ENCODE results near the gene SPP2.

SPP2 gene

DNA sequence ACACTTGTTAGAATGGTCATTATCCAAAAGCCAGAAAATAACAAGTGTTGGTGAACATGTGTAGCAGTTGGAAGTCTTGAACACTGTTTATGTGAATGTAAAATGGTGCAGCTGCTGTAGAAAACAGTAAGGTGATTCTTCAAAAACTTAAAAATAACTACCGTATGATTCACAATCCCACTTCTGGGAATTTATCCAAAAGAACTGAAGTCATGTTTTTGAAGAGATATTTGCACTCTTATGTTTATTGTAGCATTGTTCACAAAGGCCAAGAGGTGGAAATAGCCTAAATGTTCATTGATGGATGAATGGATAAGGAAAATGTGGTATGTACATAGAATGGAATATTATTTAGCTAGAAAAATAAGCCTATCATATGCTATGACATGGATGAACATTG, 6.3 kb upstream of the SPP2 start:
- DNase-seq, result no peak

DNA sequence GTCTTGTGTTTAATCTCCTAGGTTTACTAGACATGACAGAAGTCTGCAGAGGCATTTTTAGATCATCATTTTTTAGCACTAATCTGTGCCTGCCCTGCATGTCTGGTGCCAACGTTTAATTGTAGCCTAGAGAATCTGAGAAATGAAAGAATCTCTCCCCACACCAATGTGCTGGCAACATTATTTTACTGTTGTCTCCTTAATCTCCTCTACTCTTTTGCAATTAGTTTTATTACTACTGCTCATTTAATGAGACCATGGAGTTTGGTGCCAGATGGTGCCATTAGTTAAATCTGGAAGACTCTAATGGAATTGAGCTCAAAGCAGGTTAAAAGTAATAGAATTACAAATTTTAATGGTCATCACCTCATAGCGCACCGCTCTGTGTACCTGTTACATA, 4.0 kb upstream of the SPP2 start:
- DNase-seq, result no peak

DNA sequence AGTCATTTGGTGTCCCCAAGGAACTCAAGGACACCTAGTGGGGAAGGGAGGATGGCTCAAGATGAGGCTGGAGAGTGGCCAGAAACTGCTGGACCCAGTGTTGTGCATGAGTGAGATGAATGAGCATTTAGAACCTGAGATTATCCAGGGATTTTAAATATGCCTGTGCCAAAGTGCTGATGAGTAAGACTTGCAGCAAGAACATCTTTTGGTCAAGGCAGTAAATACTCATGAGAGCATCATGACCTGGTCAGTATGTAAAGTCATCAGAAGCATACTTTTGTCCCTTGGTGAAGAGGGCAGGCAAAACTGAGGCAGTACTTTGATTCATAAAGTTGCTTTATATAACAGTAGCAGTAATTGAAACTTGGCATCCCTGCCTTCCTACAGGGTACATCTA, 3.1 kb upstream of the SPP2 start:
- no peak for DNase-seq

DNA sequence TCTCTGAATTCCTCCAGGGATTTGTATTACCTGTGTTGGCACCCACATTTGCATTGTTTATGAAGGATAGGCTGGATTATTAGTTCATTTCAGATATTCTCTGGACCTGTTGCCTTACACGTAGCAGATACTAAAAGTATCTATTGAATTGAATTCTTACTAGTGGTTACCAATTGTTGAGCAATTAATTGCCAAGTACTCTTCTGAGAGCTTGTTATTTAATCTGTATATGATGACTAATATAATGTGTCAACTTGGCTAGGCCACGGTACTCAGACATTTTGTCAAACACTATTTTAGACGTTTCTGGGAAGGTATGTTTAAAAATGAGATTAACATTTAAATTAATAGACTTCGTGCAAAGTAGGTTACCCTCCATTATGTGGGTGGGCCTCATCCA, 2.5 kb upstream of the SPP2 start:
- DNase-seq, result no peak

DNA sequence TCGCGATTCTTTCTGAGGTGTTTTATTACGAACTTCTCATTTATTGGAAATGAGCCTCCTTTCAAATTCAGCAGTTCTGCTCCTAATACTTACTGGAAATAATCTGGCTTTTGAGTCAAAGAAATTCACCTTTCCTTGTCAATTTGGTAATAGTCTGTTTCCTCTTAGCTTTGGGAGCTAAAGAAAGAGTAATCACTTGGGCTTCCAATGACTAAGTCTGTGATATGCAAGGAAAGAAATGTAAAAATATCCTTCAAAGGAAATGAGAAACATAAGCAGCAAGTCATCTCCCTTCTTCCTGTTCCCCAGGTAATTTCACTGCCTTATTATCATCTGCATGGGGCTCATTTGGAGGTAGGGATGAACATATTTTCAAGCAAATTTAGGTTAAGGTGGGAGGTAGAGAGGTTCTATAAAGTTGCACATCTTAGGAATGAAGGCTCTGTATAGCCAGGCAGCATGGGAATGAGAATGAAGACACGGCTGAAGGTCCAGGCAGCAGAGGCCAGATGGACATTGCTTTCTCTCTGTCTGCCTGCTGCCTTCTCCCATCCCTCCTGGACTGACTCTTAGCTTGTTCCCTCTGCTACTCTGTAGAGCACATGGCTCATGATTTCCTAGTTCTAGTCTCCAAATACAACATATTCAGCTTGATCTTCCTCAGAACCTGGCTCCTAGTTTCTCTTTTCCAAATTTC, 1.0 kb downstream of the SPP2 start:
- DNase-seq, result no peak

DNA sequence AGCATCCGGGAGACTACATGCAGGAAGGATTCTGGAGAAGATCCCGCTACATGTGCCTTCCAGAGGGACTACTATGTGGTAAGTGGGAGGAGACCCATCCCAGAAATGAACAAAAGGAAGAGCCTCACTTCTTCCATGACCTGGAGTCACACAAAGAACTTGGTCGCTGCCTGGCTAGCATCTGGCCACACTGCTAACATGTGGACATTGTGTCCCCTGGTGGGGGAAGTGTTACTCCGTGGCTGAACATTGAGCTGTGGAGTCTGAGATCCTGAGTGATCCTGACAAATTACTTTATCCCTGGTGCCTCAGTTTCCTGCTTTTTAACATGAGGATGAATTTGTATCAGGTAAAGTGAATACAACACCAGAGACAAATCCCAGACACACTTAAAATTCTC, 8.4 kb downstream of the SPP2 start:
- no peak for DNase-seq

DNA sequence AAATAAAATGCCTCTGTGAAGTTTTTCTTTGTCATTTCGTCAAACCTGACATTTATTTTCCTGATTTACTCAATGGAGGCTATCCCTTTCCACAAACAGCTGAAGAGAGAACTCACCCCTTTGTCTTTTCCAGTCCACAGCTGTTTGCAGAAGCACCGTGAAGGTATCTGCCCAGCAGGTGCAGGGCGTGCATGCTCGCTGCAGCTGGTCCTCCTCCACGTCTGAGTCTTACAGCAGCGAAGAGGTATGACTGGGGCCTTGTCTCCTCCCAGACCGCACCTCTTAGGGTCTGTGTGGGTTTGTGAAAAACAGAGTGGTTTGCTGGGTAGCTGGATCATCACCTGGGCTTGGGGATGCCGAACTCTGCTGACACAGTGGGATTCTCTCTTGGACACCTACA, 9.7 kb downstream of the SPP2 start:
- DNase-seq, result no peak

DNA sequence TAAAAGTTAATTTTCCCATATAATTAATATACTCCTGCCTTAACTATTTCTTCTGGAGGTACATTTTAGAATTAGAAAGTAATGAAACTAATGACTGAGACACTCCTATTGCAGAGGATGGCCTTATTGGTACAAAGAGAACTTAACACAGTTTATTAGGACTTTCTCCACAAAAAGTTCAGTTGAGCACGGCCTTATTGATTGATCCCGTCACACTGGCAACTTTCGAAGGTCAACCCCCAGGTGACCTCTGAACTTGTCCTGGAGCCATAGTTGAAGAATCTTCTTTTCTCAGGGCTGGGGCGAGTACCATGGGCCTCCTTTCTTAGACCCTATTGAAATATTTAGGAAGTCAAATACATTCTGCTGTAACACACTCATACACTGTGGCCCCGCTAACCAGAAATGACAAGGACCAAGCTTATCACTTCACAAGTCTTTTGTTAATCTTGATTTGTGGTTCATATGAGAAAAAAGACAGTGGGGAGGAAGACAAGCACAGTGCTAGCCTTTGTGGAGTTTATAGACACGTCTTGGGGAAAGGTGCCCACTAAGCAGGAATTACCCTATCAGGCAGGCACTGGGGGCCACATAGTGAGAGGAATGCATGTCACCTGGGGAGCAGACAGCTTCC, 11.2 kb downstream of the SPP2 start:
- DNase-seq, result no peak

DNA sequence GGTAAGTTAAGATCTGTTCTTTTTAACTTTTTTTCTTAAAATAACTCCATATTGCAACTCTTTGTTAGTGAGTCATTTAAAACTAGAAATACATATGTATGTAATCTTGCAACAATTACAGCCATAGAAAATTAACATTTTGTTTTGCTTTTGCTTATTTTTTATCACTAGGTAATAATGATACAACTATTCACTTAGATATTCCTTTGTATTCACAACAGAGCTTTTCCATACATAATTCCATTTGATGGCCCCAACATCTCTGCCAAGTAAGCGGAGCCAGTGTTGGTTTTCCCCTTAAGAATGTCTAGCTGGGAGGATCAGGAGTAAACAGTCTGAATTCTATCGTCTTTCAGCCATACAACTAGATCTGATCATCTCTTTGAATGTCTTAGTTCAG, 16.1 kb downstream of the SPP2 start:
- no peak for DNase-seq

DNA sequence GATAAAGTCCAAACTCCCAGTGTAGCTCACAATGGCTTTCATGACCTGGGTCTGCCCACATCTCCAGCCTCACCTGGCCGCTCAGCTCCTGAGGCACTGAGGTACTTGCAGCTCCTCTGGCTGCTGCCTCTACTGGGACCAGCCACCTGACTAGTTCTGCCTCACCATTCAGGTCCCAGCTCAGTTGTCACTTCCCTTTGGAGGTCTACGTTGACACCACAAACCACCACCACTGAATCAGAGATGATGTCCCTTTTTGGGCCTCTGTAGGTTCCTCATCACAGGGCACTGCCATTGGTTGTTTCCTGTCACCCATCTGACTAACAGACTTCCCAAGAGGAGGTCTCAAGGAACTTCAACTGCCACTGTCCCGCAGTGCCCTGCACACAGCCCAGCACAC, 21.2 kb downstream of the SPP2 start:
- no peak for DNase-seq

DNA sequence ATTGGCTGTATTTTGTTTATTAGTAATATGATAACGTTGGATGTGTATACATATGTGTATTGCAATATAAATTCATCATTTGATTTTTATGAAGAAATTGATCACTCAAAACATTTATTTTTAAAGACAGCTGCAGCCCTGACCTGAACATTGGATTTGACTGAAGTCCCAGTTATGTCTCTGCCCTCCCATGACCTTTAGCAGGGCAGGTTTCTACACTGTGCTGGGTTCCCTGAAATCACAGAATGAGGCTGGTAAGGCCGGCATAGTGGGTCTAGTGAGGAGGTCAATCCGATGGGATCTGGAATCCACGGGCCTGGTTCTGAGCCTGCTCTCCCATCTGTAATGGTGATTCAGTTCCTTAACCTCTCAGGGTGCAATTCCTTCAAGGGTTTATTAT, 22.0 kb downstream of the SPP2 start:
- no peak for DNase-seq

DNA sequence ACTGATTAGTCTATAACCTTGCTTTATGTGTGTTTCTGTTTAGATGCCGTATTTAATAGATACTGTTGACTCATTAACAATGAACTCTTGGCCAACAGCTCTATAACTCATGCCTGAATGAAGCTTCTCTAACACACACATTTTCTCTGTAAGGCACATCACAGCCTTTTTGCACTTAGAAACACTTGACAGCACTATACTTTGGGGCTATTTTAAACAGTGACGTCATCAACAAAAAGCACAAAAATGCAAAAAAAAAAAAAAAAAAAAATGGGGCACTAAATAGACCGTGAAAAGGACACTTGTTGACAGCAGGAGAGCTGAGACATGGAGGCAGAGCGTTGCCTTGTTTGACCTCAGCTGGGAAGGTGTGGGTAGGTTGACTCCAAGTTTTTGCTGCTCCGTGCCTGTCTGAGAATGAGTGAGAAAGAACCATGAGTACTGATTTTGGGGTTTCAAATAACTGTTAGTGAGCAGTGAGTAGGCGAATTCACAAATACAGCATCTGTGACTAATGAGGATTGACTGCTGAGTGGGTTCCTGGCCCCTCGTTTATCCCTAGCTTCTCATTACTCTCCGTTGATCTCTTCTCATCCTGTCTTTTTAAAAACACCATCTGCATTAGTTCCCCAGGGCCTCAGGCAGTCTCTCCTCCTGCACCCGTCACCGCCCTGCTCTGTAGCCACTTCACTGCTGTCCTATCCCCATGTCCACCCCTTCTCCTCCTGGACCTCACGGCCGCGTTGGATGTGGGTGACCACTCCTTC, 24.4 kb downstream of the SPP2 start:
- DNase-seq, result no peak

DNA sequence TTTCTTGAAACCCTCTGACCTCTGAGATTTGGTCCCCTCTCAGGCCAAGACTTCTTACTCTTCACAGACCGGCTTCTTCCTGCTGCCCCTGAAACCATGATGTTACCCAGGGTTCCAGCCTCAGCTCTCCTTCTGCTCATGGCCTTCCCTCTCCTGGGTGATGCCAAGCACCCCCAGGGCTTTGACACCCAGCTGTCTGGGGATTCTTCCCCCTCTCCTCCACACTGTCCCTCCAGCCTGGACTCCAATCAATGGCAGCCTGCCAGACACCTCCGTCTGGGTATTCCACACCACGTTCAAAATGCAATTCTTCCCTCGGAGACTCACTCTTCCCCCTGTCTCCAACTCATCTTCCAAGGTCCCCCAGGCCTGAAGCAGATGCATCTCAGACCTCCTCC, 25.0 kb downstream of the SPP2 start:
- DNase-seq, result no peak

DNA sequence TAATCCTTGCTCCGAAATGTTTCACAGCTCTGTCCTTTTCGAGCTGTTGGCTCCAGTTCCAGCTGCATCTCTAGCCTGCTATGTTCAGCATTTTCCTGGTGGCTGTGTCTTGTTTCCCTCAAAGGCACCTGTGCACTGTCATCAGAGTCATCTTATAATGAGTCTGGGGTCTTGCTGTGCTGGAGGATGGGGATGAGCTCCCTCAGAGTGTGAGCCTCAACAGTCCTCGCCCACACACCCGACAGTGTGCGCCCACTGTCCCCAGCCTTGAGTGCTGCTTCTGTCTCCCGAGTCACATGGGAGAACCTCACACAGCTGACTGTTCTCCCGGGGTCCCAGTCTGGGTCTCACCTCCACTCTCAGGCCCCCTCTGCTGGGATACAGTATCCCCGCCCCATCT, 25.4 kb downstream of the SPP2 start:
- no peak for DNase-seq

DNA sequence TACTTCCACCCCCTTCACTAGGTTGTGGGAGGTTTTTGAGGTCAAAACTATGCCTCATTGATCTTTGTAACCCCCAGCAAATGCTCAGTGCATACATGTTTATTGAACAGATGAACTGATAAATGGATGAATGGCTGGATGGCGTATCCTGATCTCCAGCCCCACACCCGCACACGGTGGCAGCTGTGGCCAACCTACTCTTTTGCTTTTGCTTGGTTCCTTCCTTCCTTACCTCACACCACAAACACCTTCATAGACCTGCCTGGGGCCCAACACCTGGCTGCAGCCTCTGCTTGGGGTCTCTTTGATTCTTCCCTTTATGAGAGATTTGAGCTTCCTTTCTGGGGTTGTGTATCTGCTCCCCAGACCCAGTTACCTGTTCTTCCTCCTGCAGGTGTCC, 25.9 kb downstream of the SPP2 start:
- DNase-seq, result no peak

DNA sequence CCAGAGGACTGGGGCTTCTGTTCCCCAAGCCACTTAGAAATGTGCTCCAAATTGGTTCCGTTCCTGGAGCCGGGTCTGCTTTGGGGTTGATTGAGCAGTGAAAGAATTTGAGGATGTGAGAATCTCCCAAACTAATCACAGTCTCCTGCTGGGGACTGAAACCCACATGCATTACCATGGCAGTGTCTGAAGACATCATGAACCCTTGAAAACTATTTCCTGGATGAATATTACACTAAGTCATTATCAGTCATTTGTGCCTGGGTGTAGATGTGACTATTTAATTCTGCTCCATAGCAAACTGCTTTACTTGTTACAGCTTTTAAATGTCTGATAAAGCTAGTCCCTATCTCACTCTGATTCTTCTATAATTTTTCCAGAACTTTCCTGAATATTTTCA, 27.6 kb downstream of the SPP2 start:
- DNase-seq, result no peak

DNA sequence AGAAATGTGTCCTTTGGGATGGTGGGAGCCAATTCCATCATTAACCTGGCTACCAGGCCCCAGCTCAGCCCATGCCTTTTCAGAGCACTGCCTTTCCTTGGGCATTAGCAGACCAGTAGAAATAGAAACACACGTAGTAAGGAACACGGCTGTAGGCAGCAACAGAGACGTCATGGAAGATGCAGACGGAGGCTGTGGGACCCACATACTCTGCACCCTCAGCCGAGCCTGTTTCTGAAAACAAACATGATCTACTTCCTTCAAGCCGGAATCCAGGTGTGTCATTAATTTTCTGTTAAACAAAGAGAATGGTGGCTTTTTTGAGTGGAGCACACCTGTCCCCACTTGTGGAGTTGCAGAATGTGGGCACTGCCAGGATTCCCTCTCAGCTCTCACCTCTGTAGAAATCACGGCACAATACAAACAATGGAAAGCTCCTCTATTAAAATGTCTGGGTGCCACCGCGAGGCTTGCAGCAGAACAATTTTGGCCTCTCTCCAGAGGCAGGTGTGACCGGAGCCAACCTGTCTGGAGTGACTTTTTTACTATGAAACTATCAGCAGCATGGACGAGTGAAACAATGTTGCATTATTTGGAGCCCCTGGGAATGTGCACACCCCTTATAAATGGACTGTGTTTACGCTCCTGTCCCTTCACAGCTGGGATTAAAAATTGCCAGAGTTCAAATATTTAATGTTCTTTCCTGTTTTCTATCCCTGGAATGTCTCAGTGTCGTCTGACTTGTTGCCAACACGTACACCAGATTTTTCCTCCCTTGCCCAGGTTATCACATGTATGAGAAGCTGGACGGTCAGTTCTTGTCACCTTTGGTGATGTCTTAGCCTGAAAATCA, 31.7 kb downstream of the SPP2 start:
- no peak for DNase-seq

DNA sequence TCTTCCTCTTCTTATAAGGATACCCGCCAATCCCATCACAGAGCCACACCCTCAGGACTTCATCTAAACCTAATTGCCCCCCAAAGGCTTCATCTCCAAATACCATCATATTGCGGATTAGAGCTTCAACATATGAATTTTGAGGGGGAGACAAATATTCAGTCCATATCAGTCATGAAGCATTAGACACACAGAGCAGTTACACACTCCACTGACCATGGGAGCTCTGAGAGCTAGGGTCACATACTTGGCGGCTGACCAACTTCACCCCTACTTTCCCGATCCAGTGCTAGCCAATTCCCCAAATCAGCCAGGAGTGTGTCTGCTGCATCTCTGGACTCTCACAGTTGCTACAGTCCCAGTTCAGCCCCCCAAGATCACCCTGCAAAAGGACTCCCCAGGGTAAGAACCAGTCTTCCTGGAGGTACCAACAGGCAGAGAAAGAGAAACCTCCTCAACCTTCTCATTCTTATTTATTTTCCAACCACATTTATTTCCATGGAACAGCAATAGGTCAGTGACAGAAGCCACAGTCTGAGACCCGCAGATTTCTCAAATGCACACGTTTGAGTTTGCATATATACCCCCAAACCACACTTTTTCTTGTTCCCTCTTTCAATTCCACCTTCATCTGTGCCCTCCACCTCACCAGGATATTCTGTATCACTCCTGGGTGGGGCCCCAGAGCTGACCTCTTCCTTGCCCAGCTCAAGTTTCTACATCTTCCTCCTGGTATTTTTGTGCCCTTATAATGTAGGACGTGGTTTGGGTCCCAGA, 33.3 kb downstream of the SPP2 start:
- no peak for DNase-seq

DNA sequence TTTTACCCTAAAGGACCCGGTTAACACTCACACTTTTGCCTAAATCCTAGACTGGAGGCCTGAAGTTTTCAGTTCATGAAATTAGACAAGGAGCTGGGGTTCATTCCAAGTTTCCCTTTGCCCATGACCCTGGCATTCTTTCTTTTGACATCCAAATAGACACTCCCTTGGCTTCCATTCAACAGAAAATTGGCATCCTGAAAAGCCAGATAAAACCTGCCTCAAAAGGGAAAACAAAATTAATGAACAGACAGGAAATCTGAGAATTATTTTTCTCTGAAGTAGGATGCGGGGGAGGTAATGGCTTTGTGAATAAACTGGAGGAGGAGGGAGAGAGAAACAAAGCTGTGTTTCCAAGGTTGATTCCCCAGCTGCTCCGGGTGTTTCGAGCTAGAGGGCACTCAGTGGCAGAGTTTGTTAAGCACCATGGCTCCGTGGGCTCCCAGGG, 41.0 kb downstream of the SPP2 start:
- no peak for DNase-seq

DNA sequence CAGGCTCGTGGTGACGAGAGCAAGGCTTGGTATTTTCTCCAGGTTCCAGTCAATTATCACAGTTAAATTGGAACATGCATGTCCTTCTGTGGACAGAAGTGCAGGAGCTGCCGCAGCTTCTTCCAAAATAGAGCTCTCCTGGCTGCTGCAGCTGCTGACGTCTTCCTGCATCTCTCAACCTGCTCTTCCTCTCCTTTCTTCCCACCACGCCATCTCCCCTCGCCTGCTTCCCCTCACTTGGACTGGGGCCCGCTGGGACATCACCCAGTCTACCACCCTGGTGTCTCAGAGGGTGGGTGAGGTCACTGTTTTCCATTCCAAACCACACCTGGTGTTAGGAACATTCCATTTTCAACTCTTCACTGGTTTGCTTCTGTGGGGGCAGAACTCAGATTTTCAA, 41.4 kb downstream of the SPP2 start:
- no peak for DNase-seq

DNA sequence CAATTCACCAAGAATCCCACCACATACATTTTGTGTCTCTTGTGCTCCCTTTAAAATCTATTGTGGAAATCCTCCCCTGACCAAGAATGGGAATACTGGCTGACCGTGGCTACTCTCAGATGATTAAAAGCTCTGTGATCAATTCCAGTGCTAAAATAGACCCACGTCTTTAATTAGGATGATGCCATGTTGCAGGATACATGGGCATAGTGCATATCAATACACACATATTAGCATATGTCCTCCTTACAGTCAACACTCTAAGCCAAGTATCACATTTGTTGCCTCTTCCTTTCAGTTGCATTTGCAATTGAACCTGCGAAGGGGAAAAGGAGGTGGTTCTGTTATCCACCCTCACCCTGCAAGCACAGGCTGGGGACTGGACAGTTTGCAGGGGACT, 41.8 kb downstream of the SPP2 start:
- no peak for DNase-seq

DNA sequence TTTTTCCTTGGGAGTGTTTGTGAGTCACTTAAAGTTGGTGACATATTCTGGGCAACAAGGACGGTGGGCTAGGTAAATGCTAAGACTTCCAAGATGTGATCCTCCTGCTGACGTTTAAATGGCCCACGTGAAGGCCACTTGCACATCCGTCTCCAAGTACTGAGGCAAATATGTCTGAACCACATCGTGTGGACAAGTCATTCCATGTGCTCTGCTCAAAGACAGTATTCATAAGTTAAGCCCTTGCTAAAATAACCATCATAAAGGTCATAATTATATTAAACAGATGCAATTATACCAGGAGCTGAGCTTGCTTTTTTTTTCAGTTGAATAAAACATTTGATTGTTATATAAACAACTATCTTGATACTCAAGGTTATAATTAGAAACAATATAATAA, 44.8 kb downstream of the SPP2 start:
- DNase-seq, result no peak

DNA sequence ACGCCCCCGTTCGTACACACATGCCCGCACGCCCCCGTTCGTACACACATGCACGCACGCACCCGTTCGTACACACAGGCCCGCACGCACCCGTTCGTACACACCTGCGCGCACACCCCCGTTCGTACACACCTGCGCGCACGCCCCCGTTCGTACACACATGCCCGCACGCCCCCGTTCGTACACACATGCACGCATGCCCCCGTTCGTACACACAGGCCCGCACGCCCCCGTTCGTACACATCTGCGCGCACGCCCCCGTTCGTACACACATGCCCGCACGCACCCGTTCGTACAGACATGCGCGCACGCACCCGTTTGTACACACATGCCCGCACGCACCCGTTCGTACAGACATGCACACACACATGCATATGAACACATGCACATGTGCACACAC, 45.7 kb downstream of the SPP2 start:
- no peak for DNase-seq

Measured in NCI-H1930 (cell line).